Thoracic aorta (tissue), 2 donors: ENCODE results near the gene BRICD5. TPM values are rescaled to one million over a fixed set of nuclear protein-coding genes. Genes with fewer than 3 reads are reported as not detected.

Source experiments
- ATAC-seq: fragments of 150-250 bp; one replicate; pipeline ENCODE4 v1.8.0; 2017; ENCODE audit warnings: low read depth; ENCODE audit not compliant: insufficient number of reproducible peaks, low FRiP score
- DNase-seq: peaks from one replicate; pipeline ENCODE4 v3.0.0-alpha.2; 2020; ENCODE audit warnings: low spot score
- H3K27ac ChIP-seq, 2 donors: fragments of 200-600 bp; sonication (generic); 1 replicate in 1 of 2; 2 replicates in 1 of 2; pipeline ENCODE4 v1.5.1; 2016; ENCODE audit warnings: mild to moderate bottlenecking in 2 of 2, moderate library complexity in 2 of 2
- H3K27me3 ChIP-seq: fragments of 200-600 bp; sonication (generic); replicated peaks from 2 replicates; pipeline ENCODE4 v1.6.0; 2016; ENCODE audit warnings: mild to moderate bottlenecking; ENCODE audit not compliant: insufficient read depth
- H3K36me3 ChIP-seq: fragments of 200-600 bp; sonication (generic); one replicate; pipeline ENCODE4 v1.5.1; 2016
- H3K4me1 ChIP-seq, 2 donors: fragments of 200-600 bp; sonication (generic); 1 replicate in 1 of 2; 2 replicates in 1 of 2; pipeline versions ENCODE4 v1.5.1 to v1.6.0; 2016; ENCODE audit warnings: low read depth in 2 of 2, mild to moderate bottlenecking in 1 of 2; ENCODE audit not compliant: control insufficient read depth in 1 of 2
- H3K4me3 ChIP-seq: fragments of 200-600 bp; sonication (generic); 2 replicates; pipeline ENCODE4 v1.5.1; 2016; ENCODE audit warnings: mild to moderate bottlenecking
- H3K9me3 ChIP-seq: fragments of 200-600 bp; sonication (generic); 2 replicates; pipeline ENCODE4 v1.5.1; 2016
- total RNA-seq, 2 donors: library from RNA; depleted of rRNA; stranded (reverse); fragments of >200 nt; gene quantifications; one replicate each; pipeline versions ENCODE4 v1.1.0 to v1.2.3, GENCODE V29; 2016
- TF ChIP-seq, protein P1 (sequence below): fragments of 200-600 bp; sonication (generic); IDR thresholded peaks from one replicate; pipeline ENCODE4 v1.5.1; 2019; ENCODE audit warnings: antibody characterized with exemption

Gene BRICD5
- total RNA-seq, 2 donors from 2014 or later: 11.4 to 43.1 TPM

DNA sequence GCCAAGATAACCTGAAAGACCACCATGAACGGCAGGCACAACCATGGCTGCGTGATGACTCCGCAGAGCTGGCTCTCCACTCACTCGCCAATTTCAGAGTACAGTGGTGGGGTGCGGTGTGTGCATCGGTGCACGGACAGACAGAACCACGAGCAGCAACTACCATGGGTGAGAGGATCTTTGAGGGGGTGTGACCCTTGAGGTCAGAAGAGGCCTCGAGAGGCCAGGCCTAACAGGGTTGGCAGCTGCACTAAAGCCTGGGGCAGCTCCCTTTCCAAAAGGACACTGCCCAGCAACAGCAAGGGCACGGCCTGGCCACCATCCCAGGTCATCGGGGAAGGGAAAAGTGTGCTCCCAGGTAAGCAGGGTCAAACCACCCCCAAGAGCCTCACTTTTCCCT, 42.6 kb upstream of the BRICD5 start:
- no peak overlapping the region for H3K4me3 ChIP-seq
- ATAC-seq (no peak), DNase-seq (no peak)
- no peaks in the 10 kb centered on the region for H3K27me3 ChIP-seq
- TF ChIP-seq, protein P1, sequence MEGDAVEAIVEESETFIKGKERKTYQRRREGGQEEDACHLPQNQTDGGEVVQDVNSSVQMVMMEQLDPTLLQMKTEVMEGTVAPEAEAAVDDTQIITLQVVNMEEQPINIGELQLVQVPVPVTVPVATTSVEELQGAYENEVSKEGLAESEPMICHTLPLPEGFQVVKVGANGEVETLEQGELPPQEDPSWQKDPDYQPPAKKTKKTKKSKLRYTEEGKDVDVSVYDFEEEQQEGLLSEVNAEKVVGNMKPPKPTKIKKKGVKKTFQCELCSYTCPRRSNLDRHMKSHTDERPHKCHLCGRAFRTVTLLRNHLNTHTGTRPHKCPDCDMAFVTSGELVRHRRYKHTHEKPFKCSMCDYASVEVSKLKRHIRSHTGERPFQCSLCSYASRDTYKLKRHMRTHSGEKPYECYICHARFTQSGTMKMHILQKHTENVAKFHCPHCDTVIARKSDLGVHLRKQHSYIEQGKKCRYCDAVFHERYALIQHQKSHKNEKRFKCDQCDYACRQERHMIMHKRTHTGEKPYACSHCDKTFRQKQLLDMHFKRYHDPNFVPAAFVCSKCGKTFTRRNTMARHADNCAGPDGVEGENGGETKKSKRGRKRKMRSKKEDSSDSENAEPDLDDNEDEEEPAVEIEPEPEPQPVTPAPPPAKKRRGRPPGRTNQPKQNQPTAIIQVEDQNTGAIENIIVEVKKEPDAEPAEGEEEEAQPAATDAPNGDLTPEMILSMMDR: no peak
- H3K9me3 ChIP-seq: no peaks in the 10 kb centered on the region
- H3K27ac ChIP-seq: no peak overlapping the region
- H3K4me1 ChIP-seq: peaks cover 12 to 19% of the 10 kb centered on the region in 2 donors
- peaks cover 46% of the 10 kb centered on the region for H3K36me3 ChIP-seq

DNA sequence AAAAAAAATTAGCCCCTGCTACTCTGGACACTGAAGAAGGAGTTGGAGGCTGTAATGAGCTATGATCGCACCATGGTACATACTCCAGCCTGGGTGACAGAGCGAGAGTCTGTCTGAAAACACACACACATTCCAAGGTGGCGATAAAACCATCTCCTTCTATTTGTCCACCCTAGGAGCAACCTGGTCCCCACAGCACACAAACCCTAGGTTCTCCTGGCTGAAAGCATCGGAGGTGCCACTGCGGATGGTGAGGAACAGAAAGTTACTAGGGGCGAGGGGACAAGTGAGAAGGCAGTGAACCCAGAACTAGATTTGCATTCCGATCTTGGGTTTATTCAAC, 42.1 kb upstream of the BRICD5 start:
- no peak for ATAC-seq
- H3K36me3 ChIP-seq: peaks cover 46% of the 10 kb centered on the region
- DNase-seq: no peak
- no peaks in the 10 kb centered on the region for H3K9me3 ChIP-seq
- TF ChIP-seq, protein P1: no peak
- no peak overlapping the region for H3K4me3 ChIP-seq
- H3K27me3 ChIP-seq: no peaks in the 10 kb centered on the region
- H3K4me1 ChIP-seq: peaks cover 12 to 19% of the 10 kb centered on the region in 2 donors
- H3K27ac ChIP-seq: no peak overlapping the region

DNA sequence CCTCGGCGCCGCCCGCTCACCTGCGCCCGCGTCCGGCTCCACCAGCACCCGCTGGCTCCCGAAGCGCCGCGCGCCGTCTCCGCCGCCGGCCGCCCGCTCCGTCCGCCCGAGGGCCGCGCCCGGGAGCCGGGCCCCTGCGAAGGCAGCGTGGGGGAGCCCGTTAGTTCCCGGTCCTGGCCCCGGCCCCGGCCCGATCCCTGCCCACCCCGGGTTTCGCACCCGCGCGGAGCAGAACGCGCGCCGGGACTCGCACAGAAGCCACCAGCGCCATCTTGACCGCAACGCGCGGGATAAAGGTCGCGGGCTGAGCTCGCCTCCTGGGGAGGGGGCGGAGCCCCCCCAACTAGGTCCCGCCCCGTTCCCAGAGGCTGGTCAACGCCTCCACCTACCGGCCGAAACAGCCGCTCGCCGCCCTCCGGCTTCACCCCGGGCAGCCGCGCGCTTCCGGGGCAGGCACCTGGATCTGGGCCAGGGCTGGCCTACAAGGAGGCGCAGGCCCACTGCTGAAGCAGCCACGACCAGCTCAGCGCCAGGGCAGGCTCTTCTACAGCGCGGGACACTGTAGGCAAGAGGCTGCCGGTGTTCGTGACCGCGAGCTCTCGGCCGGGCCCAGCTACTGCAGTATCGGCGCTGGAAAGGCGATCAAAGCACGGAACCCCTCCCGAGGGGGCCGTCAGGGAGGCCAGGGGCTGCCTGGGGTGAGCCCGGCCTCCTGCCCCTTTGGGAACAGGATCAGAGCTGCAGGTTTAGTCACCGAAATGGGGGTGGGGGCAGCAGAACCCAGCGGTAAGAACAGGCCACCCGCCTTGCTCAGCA, 40.8 kb upstream of the BRICD5 start, which contains the start of gene ECI1:
ECI1 (minus strand) TSS at position 292 of the 816 bp plus-strand sequence; CDS start at position 271, 21 bp downstream.
- H3K4me3 ChIP-seq: peak within 1 kb of the TSS; percentile 81
- H3K27ac ChIP-seq: peak within 1 kb of the TSS; percentile 72 to 76
- peaks cover 35% of the 10 kb centered on the region for H3K36me3 ChIP-seq
- TF ChIP-seq, protein P1: peak; percentile 63
- no peaks in the 10 kb centered on the region for H3K27me3 ChIP-seq
- no peaks in the 10 kb centered on the region for H3K9me3 ChIP-seq
- peaks cover 12 to 19% of the 10 kb centered on the region in 2 donors for H3K4me1 ChIP-seq
- DNase-seq (peak; percentile 85), ATAC-seq (peak; percentile 96)

DNA sequence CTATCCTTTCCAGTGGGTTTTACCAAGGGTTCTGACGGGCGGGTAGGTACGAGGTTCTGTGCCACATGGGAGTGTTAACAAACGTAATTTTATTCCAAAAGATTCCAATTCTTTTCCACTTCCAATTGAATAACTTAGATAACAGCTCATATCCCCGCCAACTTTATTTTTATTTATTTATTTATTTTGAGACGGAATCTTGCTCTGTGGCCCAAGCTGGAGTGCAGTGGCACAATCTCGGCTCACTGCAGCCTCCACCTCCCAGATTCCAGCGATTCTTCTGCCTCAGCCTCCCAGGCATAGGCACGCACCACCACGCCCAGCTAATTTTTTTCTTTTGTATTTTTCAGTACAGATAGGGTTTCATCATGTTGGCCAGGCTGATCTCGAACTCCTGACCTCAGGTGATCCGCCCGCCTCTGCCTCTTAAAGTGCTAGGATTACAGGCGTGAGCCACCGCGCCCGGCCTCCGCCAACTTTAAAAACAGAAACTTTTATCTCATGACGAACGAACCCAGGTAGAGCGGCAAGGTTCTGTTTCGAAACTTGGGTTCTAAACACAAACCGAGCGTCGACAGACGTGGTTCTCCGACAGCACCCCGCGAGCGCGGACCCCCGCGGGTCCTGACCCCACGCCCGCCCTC, 40.1 kb upstream of the BRICD5 start:
- peaks cover 12 to 19% of the 10 kb centered on the region in 2 donors for H3K4me1 ChIP-seq
- peaks cover 35% of the 10 kb centered on the region for H3K36me3 ChIP-seq
- ATAC-seq (no peak), DNase-seq (no peak)
- H3K4me3 ChIP-seq: peak overlapping the region; percentile 81
- no peaks in the 10 kb centered on the region for H3K27me3 ChIP-seq
- no peaks in the 10 kb centered on the region for H3K9me3 ChIP-seq
- TF ChIP-seq, protein P1: no peak
- H3K27ac ChIP-seq: peak overlapping the region; percentile 72 to 76

DNA sequence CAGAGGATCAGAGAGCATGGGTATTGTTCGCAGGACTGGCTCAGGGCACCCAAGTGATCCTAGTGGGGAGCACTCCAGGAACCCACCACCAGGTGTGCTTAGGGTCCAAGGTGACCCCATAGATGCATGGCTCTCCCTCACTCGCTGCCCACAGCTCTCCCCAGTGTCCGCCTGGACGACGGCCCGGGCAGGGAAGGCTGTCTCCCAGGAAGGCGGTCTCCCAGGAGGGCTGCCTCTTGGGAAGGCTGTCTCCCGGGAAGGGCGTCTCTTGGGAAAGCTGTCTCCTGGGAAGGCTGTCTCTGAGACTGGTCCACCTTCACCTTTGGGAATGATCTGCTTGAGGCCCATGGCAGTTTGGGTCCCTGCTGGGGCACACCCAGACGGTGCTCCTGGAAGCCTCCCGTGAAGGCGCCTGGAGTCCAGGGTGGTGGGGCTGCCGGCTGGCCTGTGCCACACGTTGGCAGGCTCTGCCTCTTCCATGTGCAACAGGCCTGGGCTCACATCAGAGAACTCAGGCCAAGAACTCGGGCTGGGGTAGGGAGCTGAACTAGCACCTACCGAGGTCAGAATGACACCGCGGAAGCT, 35.7 kb upstream of the BRICD5 start:
- H3K4me1 ChIP-seq: peaks cover 7 to 11% of the 10 kb centered on the region in 2 donors
- TF ChIP-seq, protein P1: no peak
- H3K27ac ChIP-seq: no peak overlapping the region
- peaks cover 41% of the 10 kb centered on the region for H3K36me3 ChIP-seq
- no peak overlapping the region for H3K4me3 ChIP-seq
- no peaks in the 10 kb centered on the region for H3K27me3 ChIP-seq
- ATAC-seq (no peak), DNase-seq (no peak)
- no peaks in the 10 kb centered on the region for H3K9me3 ChIP-seq
